GM19455 (cell line): ENCODE results near the gene CXorf58.
A peak's percentile ranks its signal among the peaks of the same experiment; 100 is the strongest.
"Not testable (repeated sequence)": the region's sequence is repeated elsewhere in the genome, so short reads cannot be mapped to it uniquely, and the experiment has no call there.

Experiments
- ATAC-seq: cut with Tn5 transposase; IDR thresholded peaks from one replicate; pipeline ENCODE4 v1.9.1; 2021; ENCODE audit not compliant: unreplicated experiment

Gene CXorf58, protein sequence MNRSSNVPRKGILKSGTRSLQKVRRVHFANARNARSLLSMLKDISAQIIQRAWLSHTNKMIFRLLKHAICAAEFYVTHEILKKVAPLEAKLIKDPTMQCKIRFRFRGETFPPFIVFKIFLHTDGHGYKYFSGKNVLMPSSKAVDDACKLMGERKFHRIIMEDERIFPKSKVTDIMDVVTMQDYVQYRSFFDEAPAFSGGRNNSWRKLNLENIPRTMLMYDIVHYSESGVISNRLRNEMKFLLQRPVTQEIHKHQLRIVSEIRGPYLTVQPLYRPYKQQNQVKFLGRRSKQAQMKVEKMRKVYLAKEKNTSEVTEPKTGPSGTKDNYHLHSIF

DNA sequence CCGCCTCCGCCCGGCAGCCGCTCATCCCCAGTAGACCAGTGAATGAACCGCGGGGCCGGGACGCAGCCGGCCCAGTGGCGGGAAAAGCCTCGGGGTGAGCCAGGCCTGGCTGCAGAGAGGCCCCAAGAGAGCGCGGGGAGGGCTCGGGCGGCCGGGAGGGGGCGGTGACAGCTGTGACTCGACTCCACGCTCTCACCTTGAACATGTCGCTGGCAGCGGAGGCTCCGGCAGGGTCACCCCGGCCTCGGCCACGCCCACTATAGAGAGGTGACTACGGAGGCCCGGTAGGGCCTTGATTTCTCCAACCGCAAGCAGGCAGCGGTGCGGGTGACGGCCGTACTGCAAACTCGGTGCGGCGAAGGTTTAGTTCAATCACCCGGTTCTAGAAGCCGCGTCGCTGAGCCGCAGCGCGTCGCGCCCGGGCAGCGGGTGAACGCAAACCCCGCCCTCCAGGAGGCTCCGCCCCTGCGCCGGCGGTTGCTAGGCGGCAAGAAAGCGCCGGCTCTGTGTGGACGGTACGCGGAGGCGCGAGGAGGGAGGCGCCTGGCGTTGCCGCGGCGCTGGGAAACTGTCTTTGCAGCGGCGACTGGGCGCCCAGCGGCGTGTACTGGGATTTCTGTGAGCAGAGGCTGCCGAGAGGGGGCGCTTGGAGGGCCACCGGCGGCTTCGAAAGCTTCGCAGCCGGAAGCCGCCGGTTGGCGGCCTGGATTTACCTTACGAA lies at the start of gene CXorf58, which contains the start of gene APOO:
CXorf58 (plus strand) TSS at position 509 of the 721 bp plus-strand sequence. CDS start 2,297 bp downstream, outside the sequence.
APOO (minus strand) TSS at position 441 of the 721 bp plus-strand sequence; CDS start at position 205, 236 bp downstream.
- peak; percentile 93 for ATAC-seq

- ATAC-seq, result not testable (repeated sequence)
Observed at GRCh38 chrX:23859238-23859637, 48.6 kb upstream of the CXorf58 start.

GRCh38 chrX:23861215-23861896 lies 46.5 kb upstream of the CXorf58 start:
- ATAC-seq, result no peak

GRCh38 chrX:23861952-23862351 lies 45.9 kb upstream of the CXorf58 start:
- ATAC-seq, result not testable (repeated sequence)

DNA sequence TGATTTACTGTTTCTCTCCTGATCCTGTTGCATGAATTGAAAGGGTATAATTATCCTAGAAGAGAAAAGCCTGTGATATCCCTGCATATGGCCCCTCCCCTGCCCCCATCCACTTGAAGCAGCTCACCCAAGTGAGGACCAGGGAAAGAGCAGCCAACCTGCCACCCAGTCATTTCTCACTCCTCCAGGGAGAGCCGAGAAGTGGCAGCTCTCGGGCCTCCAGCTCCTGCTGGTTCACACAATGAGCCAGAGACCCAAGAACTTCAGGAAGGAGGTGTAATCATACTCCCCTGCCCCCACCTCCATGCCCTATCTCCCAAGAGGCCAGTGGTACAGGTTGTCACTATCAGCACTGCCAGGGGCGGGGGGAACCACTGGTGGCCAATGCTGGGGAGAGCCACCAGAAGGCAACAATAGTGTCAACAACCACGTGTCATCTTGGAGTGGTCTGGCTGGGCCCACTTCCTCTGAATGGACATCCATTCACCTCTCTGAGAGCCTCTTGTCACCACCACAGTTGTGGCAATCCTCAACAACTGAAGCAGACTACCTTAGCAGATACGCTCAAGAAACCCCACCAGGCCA lies 43.0 kb upstream of the CXorf58 start:
- no peak for ATAC-seq

DNA sequence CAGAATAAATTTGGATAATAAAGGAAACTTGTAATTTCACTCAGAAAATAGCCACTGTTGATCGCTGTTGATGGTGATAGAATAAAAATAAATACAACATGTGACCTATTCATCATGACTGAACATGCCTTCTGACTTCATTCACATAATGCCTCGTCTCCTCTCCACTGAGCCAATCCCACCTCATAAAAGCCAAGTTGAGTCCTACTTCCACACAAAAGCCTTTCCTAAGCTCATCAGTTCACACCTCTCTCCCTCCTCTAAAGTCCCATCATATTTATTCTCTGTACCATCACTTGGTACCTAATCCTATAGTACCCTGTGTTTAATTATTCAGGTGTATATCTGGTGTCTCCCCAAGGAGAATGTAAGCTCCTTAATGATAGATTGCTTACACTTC lies 37.8 kb upstream of the CXorf58 start:
- no peak for ATAC-seq

GRCh38 chrX:23871905-23872546 lies 35.8 kb upstream of the CXorf58 start:
- no peak for ATAC-seq

- no peak for ATAC-seq
Observed at GRCh38 chrX:23879380-23880090, 28.3 kb upstream of the CXorf58 start.

GRCh38 chrX:23883737-23884354 lies 24.0 kb upstream of the CXorf58 start:
- no peak for ATAC-seq

DNA sequence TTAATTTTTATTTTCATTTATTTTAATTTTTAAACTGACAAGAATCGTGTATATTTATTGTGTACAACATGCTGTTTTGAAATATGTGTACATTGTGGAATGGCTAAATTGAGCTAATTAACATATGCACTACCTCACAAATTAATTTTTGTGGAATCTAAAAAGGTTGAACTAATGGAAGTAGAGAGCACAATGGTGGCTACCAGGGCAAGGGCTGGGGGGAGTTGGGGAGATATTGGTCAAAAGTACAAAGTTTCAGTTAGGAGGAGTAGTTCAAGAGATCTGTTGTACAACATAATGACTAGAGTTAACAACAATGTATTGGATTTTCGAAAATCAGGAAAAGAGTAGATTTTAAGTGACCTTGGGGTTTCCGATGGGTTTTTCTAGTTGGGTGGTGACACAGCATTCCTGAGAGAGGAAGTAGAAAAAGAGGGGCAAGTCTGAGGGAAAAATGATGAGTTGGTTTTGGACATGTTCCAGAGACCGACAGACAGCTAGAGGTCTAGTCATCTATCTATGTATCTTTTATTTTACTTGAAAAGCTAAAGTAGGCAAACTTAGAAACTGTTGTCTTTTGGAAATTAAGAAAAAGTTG lies 23.3 kb upstream of the CXorf58 start:
- ATAC-seq, result no peak

- no peak for ATAC-seq
Observed at GRCh38 chrX:23885803-23886202, 22.0 kb upstream of the CXorf58 start.

- no peak for ATAC-seq
Observed at GRCh38 chrX:23887451-23887850, 20.4 kb upstream of the CXorf58 start.

DNA sequence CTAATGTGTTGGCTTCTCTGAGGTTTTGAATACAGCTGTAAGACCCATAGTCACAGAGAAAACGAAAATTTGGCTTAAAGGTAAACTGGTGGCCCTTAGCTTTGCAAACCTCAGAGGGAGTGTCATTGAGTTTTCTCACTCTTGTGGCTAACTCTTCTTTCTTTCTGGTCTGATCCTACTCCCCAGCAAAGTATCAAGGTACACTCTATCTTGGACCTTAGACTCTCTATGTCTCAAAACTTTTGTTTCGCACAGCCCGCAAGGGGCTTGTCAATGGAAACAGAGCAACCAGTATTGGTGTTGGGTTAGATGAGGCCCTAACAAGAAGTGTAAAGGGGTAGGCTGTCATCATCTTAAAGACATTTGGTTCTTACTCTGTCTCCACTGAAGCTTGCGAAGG lies 19.9 kb upstream of the CXorf58 start:
- ATAC-seq, result no peak

DNA sequence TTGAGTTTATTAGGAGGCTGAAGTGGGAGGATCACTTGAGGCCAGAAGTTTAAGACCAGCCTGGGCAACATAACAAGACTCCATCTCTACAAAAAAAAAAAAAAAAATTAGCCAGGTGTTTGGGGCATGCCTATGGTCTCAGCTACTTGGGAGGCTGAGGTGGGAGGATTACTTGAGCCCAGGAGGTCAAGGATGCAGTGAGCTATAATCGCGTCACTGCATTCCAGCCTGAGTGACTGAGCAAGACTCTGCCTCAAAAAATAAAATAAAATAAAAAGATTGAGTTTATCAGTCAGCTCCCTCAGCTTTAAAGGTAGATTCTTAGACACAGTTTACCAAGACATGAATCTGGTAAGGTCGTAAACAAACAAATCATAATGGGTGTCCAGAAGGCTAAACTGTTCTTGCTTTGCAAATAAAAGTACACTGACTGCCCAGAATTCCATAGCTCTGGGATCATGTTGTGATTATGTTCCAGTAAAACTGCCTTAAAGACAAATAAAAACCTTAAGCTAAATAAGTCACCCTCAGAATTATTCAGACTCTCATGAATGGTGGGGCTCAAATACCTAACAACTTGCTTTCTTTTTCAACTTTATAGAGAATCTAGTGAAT lies 18.8 kb upstream of the CXorf58 start:
- ATAC-seq, result no peak

GRCh38 chrX:23890933-23891332 lies 16.9 kb upstream of the CXorf58 start:
- no peak for ATAC-seq

DNA sequence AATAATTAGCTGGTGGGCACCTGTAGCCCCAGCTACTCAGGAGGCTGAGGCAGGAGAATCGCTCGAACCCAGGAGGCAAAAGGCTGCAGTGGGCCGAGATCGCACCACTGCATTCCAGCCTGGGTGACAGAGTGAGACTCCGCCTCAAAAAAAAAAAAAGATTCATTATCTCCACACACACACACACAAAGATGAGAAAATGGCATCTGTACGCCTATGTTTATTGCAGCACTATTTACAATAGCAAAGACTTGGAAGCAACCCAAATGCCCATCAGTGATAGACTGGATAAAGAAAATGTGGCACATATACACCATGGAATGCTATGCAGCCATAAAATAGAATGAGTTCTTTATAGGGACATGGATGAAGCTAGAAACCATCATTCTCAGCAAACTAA lies 12.8 kb upstream of the CXorf58 start:
- ATAC-seq, result not testable (repeated sequence)

DNA sequence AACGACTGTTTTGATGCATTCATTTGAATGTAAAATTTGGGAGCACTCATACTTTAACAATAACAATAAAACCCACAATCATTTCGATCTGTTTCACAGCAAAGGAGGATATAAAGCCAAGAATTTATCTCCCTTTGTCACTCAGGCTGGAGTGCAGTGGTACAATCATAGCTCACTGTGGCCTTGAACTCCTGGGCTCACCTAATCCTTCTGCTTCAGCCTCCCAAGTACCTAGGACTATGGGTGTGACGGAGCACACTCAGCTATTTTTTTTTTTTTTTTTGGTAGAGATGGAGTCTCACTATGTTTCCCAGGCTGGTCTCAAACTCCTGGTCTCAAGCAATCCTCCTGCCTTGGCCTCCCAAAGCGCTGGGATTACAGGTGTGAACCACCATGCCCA lies 11.3 kb upstream of the CXorf58 start:
- not testable (repeated sequence) for ATAC-seq

- ATAC-seq, result no peak
Observed at GRCh38 chrX:23896981-23897380, 10.8 kb upstream of the CXorf58 start.

GRCh38 chrX:23898412-23898959 lies 9.3 kb upstream of the CXorf58 start:
- ATAC-seq, result no peak
